IMR-90 (cell line): ENCODE results near the gene CGNL1. TPM values are rescaled to one million over a fixed set of nuclear protein-coding genes. Genes with fewer than 3 reads are reported as not detected.

Experiments used
- ATAC-seq: fragments of 200-7000 bp; cut with Tn5 transposase; 2 replicates; pipeline ENCODE4 v1.9.1; 2020; ENCODE audit warnings: low read depth, mild to moderate bottlenecking, moderate library complexity
- BruUV-seq: library from RNA; stranded (reverse); fragments of 400-500 nt; replicated peaks from 2 replicates; lab custom pipeline; 2021; lab: Mats Ljungman, UMichigan
- CTCF ChIA-PET: fragments of 300-600 bp; formaldehyde crosslinking; extraction: SDS; loops from one replicate; lab custom pipeline; 2021; ENCODE audit warnings: antibody characterized with exemption; lab: Yijun Ruan, JAX
- POLR2A ChIA-PET: fragments of 300-600 bp; sonication (Branson Sonifier 250); formaldehyde crosslinking; loops from one replicate; lab custom pipeline; 2022; ENCODE audit warnings: antibody characterized with exemption; ENCODE audit not compliant: unreplicated experiment; lab: Charles Lee
- DNase-seq: peaks from one replicate; pipeline ENCODE4 v3.0.0; 2013
- H2AFZ ChIP-seq: replicated peaks from 2 replicates; pipeline ENCODE3; 2013; ENCODE audit warnings: low read length, mild to moderate bottlenecking; ENCODE audit not compliant: poor library complexity
- H2AK5ac ChIP-seq: 2 replicates; pipeline ENCODE4 v1.6.1; 2013; ENCODE audit warnings: low read depth, low read length, inconsistent platforms
- H2AK9ac ChIP-seq: replicated peaks from 2 replicates; pipeline ENCODE3; 2013; ENCODE audit warnings: mild to moderate bottlenecking, low read depth, low read length, moderate library complexity; ENCODE audit not compliant: poor library complexity
- H2BK120ac ChIP-seq: 2 replicates; pipeline ENCODE4 v1.6.1; 2013; ENCODE audit warnings: low read depth, low read length, inconsistent platforms
- H2BK15ac ChIP-seq: 3 replicates; pipeline ENCODE4 v1.6.1; 2013; ENCODE audit warnings: low read depth, low read length, inconsistent platforms
- H2BK20ac ChIP-seq: 2 replicates; pipeline ENCODE4 v1.6.1; 2013; ENCODE audit warnings: low read depth, mild to moderate bottlenecking, inconsistent platforms, low read length, moderate library complexity
- H2BK5ac ChIP-seq: 2 replicates; pipeline ENCODE4 v1.6.1; 2013; ENCODE audit warnings: mild to moderate bottlenecking, low read depth, low read length, inconsistent platforms; ENCODE audit not compliant: poor library complexity, severe bottlenecking
- H3K14ac ChIP-seq: replicated peaks from 2 replicates; pipeline ENCODE4 v1.6.1; 2013; ENCODE audit warnings: low read depth, low read length, inconsistent platforms
- H3K18ac ChIP-seq: 2 replicates; pipeline ENCODE4 v1.6.1; 2013; ENCODE audit warnings: low read depth, low read length, control low read depth
- H3K23ac ChIP-seq: 2 replicates; pipeline ENCODE4 v1.6.1; 2013; ENCODE audit warnings: low read depth, low read length, inconsistent platforms
- H3K27ac ChIP-seq: 2 replicates; pipeline ENCODE4 v1.5.1; 2013; ENCODE audit warnings: mild to moderate bottlenecking, control low read depth, low read length; ENCODE audit not compliant: insufficient read depth
- H3K27me3 ChIP-seq: 2 replicates; pipeline ENCODE4 v1.6.1; 2013; ENCODE audit warnings: low read length; ENCODE audit not compliant: control insufficient read depth, insufficient read depth
- H3K36me3 ChIP-seq: 2 replicates; pipeline ENCODE4 v1.6.1; 2013; ENCODE audit warnings: low read length, mixed read lengths; ENCODE audit not compliant: control insufficient read depth, insufficient read depth
- H3K4ac ChIP-seq: 2 replicates; pipeline ENCODE4 v1.6.1; 2013; ENCODE audit warnings: low read depth, low read length, inconsistent platforms
- H3K4me1 ChIP-seq: 2 replicates; pipeline ENCODE4 v1.6.1; 2013; ENCODE audit warnings: low read length, mixed read lengths; ENCODE audit not compliant: control insufficient read depth, insufficient read depth
- H3K4me2 ChIP-seq: 2 replicates; pipeline ENCODE4 v1.6.1; 2013; ENCODE audit warnings: low read depth, mild to moderate bottlenecking, control low read depth, low read length, moderate library complexity
- H3K4me3 ChIP-seq: 2 replicates; pipeline ENCODE4 v1.5.1; 2013; ENCODE audit warnings: low read depth, mild to moderate bottlenecking, control low read depth, low read length, moderate library complexity; ENCODE audit not compliant: insufficient read depth
- H3K56ac ChIP-seq: 2 replicates; pipeline ENCODE4 v1.6.1; 2013; ENCODE audit warnings: low read length, inconsistent platforms; ENCODE audit not compliant: insufficient read depth; ENCODE audit errors: extremely low read depth
- H3K79me1 ChIP-seq, 2 experiments: 2 replicates each; pipeline ENCODE4 v1.6.1; 2013; ENCODE audit warnings: low read length in 2 of 2, inconsistent platforms in 1 of 2, low read depth in 1 of 2
- H3K9ac ChIP-seq: 2 replicates; pipeline ENCODE4 v1.6.1; 2013; ENCODE audit warnings: low read depth, low read length, control low read depth
- H3K9me1 ChIP-seq: 2 replicates; pipeline ENCODE4 v1.6.1; 2013; ENCODE audit warnings: low read length, inconsistent platforms; ENCODE audit not compliant: insufficient read depth
- H3K9me3 ChIP-seq: 2 replicates; pipeline ENCODE4 v1.6.1; 2013; ENCODE audit warnings: low read length; ENCODE audit not compliant: control insufficient read depth, insufficient read depth
- H4K20me1 ChIP-seq: 2 replicates; pipeline ENCODE4 v1.6.1; 2013; ENCODE audit warnings: low read length, inconsistent platforms; ENCODE audit not compliant: insufficient read depth
- H4K5ac ChIP-seq: 2 replicates; pipeline ENCODE4 v1.6.1; 2013; ENCODE audit warnings: mild to moderate bottlenecking, low read depth, low read length, control low read depth
- H4K8ac ChIP-seq, 2 experiments: 2 replicates each; pipeline ENCODE4 v1.6.1; 2013; ENCODE audit warnings: low read depth in 2 of 2, low read length in 2 of 2, control low read depth in 1 of 2, inconsistent platforms in 1 of 2
- H4K91ac ChIP-seq: 2 replicates; pipeline ENCODE4 v1.6.1; 2013; ENCODE audit warnings: low read depth, low read length, inconsistent platforms; ENCODE audit not compliant: insufficient read depth
- MAFK ChIP-seq: IDR thresholded peaks from 2 replicates; pipeline ENCODE4 v1.6.1; 2012; ENCODE audit warnings: low read depth, low read length, improper control_type of control experiment
- NFE2L2 ChIP-seq: fragments of 150-350 bp; IDR thresholded peaks from 2 replicates; pipeline ENCODE4 v1.6.1; 2016; ENCODE audit warnings: low read depth, mild to moderate bottlenecking, low read length
- RAD21 ChIP-seq: IDR thresholded peaks from 2 replicates; pipeline ENCODE4 v1.6.1; 2012; ENCODE audit warnings: low read length, improper control_type of control experiment
- RCOR1 ChIP-seq: IDR thresholded peaks from 2 replicates; pipeline ENCODE4 v1.6.1; 2012; ENCODE audit warnings: mild to moderate bottlenecking, low read length, improper control_type of control experiment; ENCODE audit not compliant: insufficient replicate concordance
- WGBS, 2 experiments: methylation state at CpG; one replicate each; pipeline versions ENCODE4 v1.1.5 to v1.1.7; 2013; ENCODE audit warnings: missing lambda C conversion rate in 2 of 2; ENCODE audit not compliant: insufficient read length in 1 of 2; ENCODE audit errors: extremely low coverage in 2 of 2; 5-methylcytosine and 5-hydroxymethylcytosine counted together
- dilution Hi-C: fragments of 300-500 bp; cut with HindIII; formaldehyde crosslinking; loops from one replicate; pipeline ENCODE4 v1.14.3; 2018; ENCODE audit warnings: low sequenced_read_pairs; ENCODE audit not compliant: unreplicated experiment
- in situ Hi-C: fragments of 300-500 bp; cut with MboI; formaldehyde crosslinking; loops from 3 replicates; pipeline ENCODE4 v1.14.3; 2019; ENCODE audit warnings: low sequenced_read_pairs, inconsistent platforms, mixed read lengths
- intact Hi-C: fragments of 100-400 bp; cut with micrococcal nuclease; formaldehyde crosslinking; loops from 2 replicates; pipeline ENCODE4 v1.10.0; 2022
- polyA plus RNA-seq, 3 experiments: library from polyadenylated mRNA; depleted of rRNA; stranded (reverse); fragments of >200 nt; gene quantifications; 2 replicates each; pipeline ENCODE4 v1.2.3, GENCODE V29; 2012; ENCODE audit warnings: low replicate concordance in 1 of 3
- total RNA-seq: library from RNA; depleted of rRNA; stranded (reverse); fragments of >200 nt; gene quantifications from 2 replicates; pipeline ENCODE4 v1.2.3, GENCODE V29; 2012

Gene CGNL1
- total and polyA plus RNA-seq, 2 of the 4 experiments (the other 2 are of a cell fraction): 0.07 to 0.18 TPM

GRCh38 chr15:57439128-57440027 is 63.1 kb downstream of the CGNL1 start:
- ATAC-seq: no peak
- Histone ChIP-seq H3K23ac (no peak overlapping the region), H3K4ac (no peak overlapping the region), H4K8ac (no peak overlapping the region), H2AFZ (peak overlapping the region; percentile 29), H2BK5ac (no peak overlapping the region), H2BK20ac (no peak overlapping the region), H3K4me2 (no peak overlapping the region), H3K9me1 (no peaks in the 10 kb centered on the region), H2AK9ac (peak overlapping the region; percentile 50), H4K91ac (no peak overlapping the region), H3K14ac (no peak overlapping the region), H3K36me3 (no peaks in the 10 kb centered on the region), H3K27ac (no peak overlapping the region), H4K5ac (no peak overlapping the region), H3K79me1 (no peaks in the 10 kb centered on the region), H3K9me3 (no peaks in the 10 kb centered on the region), H2AK5ac (no peak overlapping the region), H4K20me1 (no peaks in the 10 kb centered on the region), H3K18ac (no peak overlapping the region), H2BK120ac (no peak overlapping the region), H3K27me3 (peaks cover 4% of the 10 kb centered on the region; the same call in 1 of the 2 replicates), H3K4me1 (no peaks in the 10 kb centered on the region), H3K56ac (no peak overlapping the region), H2BK15ac (no peak overlapping the region), H3K9ac (no peak overlapping the region), H3K4me3 (no peak overlapping the region)
- CTCF ChIA-PET: no interaction called here
- dilution Hi-C loops: no loop called here
- no peak for TF ChIP-seq RCOR1
- TF ChIP-seq NFE2L2: no peak
- no peak for TF ChIP-seq MAFK
- TF ChIP-seq RAD21: no peak
- 97% methylated on average over 17 of the region's 26 CpGs; no CpG with 5 or more reads in 1 of the 2 experiments for WGBS, 2 experiments
- POLR2A ChIA-PET: no interaction called here
- intact Hi-C loops: no loop called here
- no peak for DNase-seq
- BruUV-seq: no TSS peak
- in situ Hi-C loops: no loop called here
